ENCODE data around the gene TRPM6. TPM values are rescaled to one million over a fixed set of nuclear protein-coding genes. Genes with fewer than 3 reads are reported as not detected.

The TRPM6 gene
- total RNA-seq, 1 donor from 2014 or later = 1.7 TPM

GRCh38 chr9:74726581-74726980, 161.1 kb downstream of the TRPM6 start:
- Mint-ChIP-seq H3K27me3 (ENCODE audit: unreplicated experiment) (no peaks in the 10 kb centered on the region), H3K4me1 (ENCODE audit: low read depth, unreplicated experiment) (peaks cover 7% of the 10 kb centered on the region), H3K4me3 (ENCODE audit: unreplicated experiment) (no peak overlapping the region), H3K27ac (ENCODE audit: unreplicated experiment) (no peak overlapping the region), H3K36me3 (ENCODE audit: unreplicated experiment) (no peaks in the 10 kb centered on the region), H3K9me3 (ENCODE audit: unreplicated experiment) (no peaks in the 10 kb centered on the region)
- TF ChIP-seq CTCF (IDR thresholded peaks at IDR 0.05; ENCODE audit: partially characterized antibody, unreplicated experiment) = no peak
- no peak for DNase-seq

GRCh38 chr9:74724317-74724716, 163.4 kb downstream of the TRPM6 start:
- no peak for TF ChIP-seq CTCF (IDR thresholded peaks at IDR 0.05; ENCODE audit: partially characterized antibody, unreplicated experiment)
- no peaks in the 10 kb centered on the region for H3K9me3 Mint-ChIP-seq (ENCODE audit: unreplicated experiment)
- no peak for DNase-seq
- H3K4me3 Mint-ChIP-seq (ENCODE audit: unreplicated experiment) = no peak overlapping the region
- H3K36me3 Mint-ChIP-seq (ENCODE audit: unreplicated experiment) = no peaks in the 10 kb centered on the region
- H3K4me1 Mint-ChIP-seq (ENCODE audit: low read depth, unreplicated experiment) = peaks cover 3% of the 10 kb centered on the region
- H3K27me3 Mint-ChIP-seq (ENCODE audit: unreplicated experiment) = no peaks in the 10 kb centered on the region
- H3K27ac Mint-ChIP-seq (ENCODE audit: unreplicated experiment) = no peak overlapping the region

- no peak overlapping the region for H3K27ac Mint-ChIP-seq (ENCODE audit: unreplicated experiment)
- no peaks in the 10 kb centered on the region for H3K27me3 Mint-ChIP-seq (ENCODE audit: unreplicated experiment)
- no peaks in the 10 kb centered on the region for H3K4me1 Mint-ChIP-seq (ENCODE audit: low read depth, unreplicated experiment)
- no peaks in the 10 kb centered on the region for H3K9me3 Mint-ChIP-seq (ENCODE audit: unreplicated experiment)
- no peak overlapping the region for H3K4me3 Mint-ChIP-seq (ENCODE audit: unreplicated experiment)
- H3K36me3 Mint-ChIP-seq (ENCODE audit: unreplicated experiment) = no peaks in the 10 kb centered on the region
- TF ChIP-seq CTCF (IDR thresholded peaks at IDR 0.05; ENCODE audit: partially characterized antibody, unreplicated experiment) = no peak
- DNase-seq = no peak
These were observed 165.7 kb downstream of the TRPM6 start for GRCh38 chr9:74721696-74722660.

GRCh38 chr9:74719306-74719705, 168.4 kb downstream of the TRPM6 start:
- no peak for DNase-seq
- TF ChIP-seq CTCF (IDR thresholded peaks at IDR 0.05; ENCODE audit: partially characterized antibody, unreplicated experiment) = no peak
- H3K9me3 Mint-ChIP-seq (ENCODE audit: unreplicated experiment) = no peaks in the 10 kb centered on the region
- H3K27ac Mint-ChIP-seq (ENCODE audit: unreplicated experiment) = no peak overlapping the region
- no peaks in the 10 kb centered on the region for H3K27me3 Mint-ChIP-seq (ENCODE audit: unreplicated experiment)
- no peaks in the 10 kb centered on the region for H3K4me1 Mint-ChIP-seq (ENCODE audit: low read depth, unreplicated experiment)
- no peak overlapping the region for H3K4me3 Mint-ChIP-seq (ENCODE audit: unreplicated experiment)
- H3K36me3 Mint-ChIP-seq (ENCODE audit: unreplicated experiment) = no peaks in the 10 kb centered on the region

- Mint-ChIP-seq H3K27me3 (ENCODE audit: unreplicated experiment) (no peaks in the 10 kb centered on the region), H3K36me3 (ENCODE audit: unreplicated experiment) (no peaks in the 10 kb centered on the region), H3K27ac (ENCODE audit: unreplicated experiment) (no peak overlapping the region), H3K4me1 (ENCODE audit: low read depth, unreplicated experiment) (no peaks in the 10 kb centered on the region), H3K4me3 (ENCODE audit: unreplicated experiment) (no peak overlapping the region), H3K9me3 (ENCODE audit: unreplicated experiment) (no peaks in the 10 kb centered on the region)
- TF ChIP-seq CTCF (IDR thresholded peaks at IDR 0.05; ENCODE audit: partially characterized antibody, unreplicated experiment) = no peak
- DNase-seq = no peak
These were observed 169.0 kb downstream of the TRPM6 start for GRCh38 chr9:74718709-74719108.

Measured in glutamatergic neuron (in vitro differentiated cells).